Omental fat pad (tissue), 4 donors: ENCODE data around the gene MTMR8. TPM values are rescaled to one million over a fixed set of nuclear protein-coding genes. Genes with fewer than 3 reads are reported as not detected.
"Not testable (repeated sequence)": the region's sequence is repeated elsewhere in the genome, so short reads cannot be mapped to it uniquely, and the experiment has no call there.

Experiments used
- ATAC-seq: fragments of 150-250 bp; one replicate; pipeline ENCODE4 v1.9.1; 2016; ENCODE audit warnings: mild to moderate bottlenecking, moderate library complexity; ENCODE audit not compliant: low FRiP score
- DNase-seq: peaks from one replicate; pipeline ENCODE4 v3.0.0-alpha.2; 2019; ENCODE audit warnings: low spot score
- CTCF ChIP-seq, 3 donors: fragments of 450-650 bp; IDR thresholded peaks; one replicate each; pipeline ENCODE4 v1.5.1; 2016 to 2017; ENCODE audit warnings: antibody characterized with exemption in 3 of 3, mild to moderate bottlenecking in 3 of 3, moderate library complexity in 2 of 3
- total RNA-seq, 4 donors: library from RNA; depleted of rRNA; stranded (reverse); fragments of >200 nt; gene quantifications; one replicate each; pipeline ENCODE4 v1.1.0, GENCODE V29; 2016

Gene MTMR8
- total RNA-seq, 4 donors from 2014 or later = 0.36 to 2.6 (median 1.3) TPM

- no peak for TF ChIP-seq CTCF (IDR thresholded peaks at IDR 0.05)
- ATAC-seq = no peak
These were observed 2.8 kb upstream of the MTMR8 start for GRCh38 chrX:64398088-64398487.

GRCh38 chrX:64395568-64395929, 297 bp upstream of the MTMR8 start:
- DNase-seq (no peak), ATAC-seq (no peak)
- TF ChIP-seq CTCF (IDR thresholded peaks at IDR 0.05) = no peak

More at GRCh38 chrX:64398088-64398487, 2.8 kb upstream of the MTMR8 start:
- DNase-seq = no peak

- no peak for ATAC-seq
- no peak for DNase-seq
- TF ChIP-seq CTCF (IDR thresholded peaks at IDR 0.05) = no peak
These were observed 986 bp downstream of the MTMR8 start for GRCh38 chrX:64394059-64394873.

GRCh38 chrX:64389489-64389888, 5.8 kb downstream of the MTMR8 start:
- DNase-seq (no peak), ATAC-seq (no peak)
- TF ChIP-seq CTCF (IDR thresholded peaks at IDR 0.05) = no peak

GRCh38 chrX:64380789-64381188, 14.5 kb downstream of the MTMR8 start:
- not testable (repeated sequence) for DNase-seq, ATAC-seq

GRCh38 chrX:64379924-64380323, 15.3 kb downstream of the MTMR8 start:
- DNase-seq (no peak), ATAC-seq (no peak)
- TF ChIP-seq CTCF (IDR thresholded peaks at IDR 0.05) = no peak

GRCh38 chrX:64377753-64378152, 17.5 kb downstream of the MTMR8 start:
- TF ChIP-seq CTCF (IDR thresholded peaks at IDR 0.05) = no peak
- no peak for ATAC-seq
- no peak for DNase-seq
